GM21717 (cell line): ENCODE measurements around the gene KCTD4.
A peak's percentile ranks its signal among the peaks of the same experiment; 100 is the strongest.
"Not testable (repeated sequence)": the region's sequence is repeated elsewhere in the genome, so short reads cannot be mapped to it uniquely, and the experiment has no call there.

ENCODE experiments used
- ATAC-seq: cut with Tn5 transposase; IDR thresholded peaks from one replicate; pipeline ENCODE4 v1.9.1; 2021; ENCODE audit warnings: mild to moderate bottlenecking, moderate library complexity; ENCODE audit not compliant: unreplicated experiment

Gene KCTD4

DNA sequence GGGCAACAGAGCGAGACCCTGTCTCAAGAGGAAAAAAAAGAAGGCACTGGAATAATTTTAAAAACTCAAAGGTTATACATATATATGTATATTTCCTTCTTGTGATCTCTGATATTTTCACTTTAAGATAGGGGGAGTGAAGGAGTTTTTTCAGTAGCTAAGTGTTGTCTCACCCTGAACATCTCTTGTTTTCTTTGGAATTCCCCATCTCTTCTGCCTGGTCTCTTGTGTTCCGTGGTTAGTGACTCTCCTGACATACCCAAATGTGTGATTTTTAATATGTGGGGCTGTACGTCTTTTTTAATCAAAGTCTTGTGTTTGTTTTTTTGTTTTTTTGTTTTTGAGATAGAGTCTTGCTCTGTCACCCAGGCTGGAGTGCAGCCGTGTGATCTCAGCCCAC is 15.3 kb upstream of the KCTD4 start:
- no peak for ATAC-seq

GRCh38 chr13:45215392-45216077 is 14.7 kb upstream of the KCTD4 start:
- ATAC-seq: no peak

DNA sequence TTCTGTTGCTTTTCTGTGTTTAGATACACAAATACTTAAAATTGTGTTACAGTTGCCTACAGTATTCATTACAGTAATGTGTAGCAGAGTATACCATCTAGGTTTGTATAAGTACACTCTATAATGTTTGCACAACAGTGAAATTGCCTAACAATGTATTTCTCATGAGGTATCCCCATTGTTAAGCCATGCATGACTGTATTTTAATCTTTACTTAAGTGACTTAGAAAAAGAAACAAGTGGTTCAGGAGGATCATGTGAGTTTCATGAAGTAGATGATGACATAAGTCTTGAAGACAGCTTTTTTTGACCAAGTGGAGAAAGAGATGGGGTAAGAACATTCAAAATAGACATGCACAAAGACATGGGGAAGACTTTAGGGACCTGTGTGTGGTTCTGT is 8.4 kb upstream of the KCTD4 start:
- no peak for ATAC-seq

- ATAC-seq: no peak
Measured at GRCh38 chr13:45208132-45208531, 7.3 kb upstream of the KCTD4 start.

DNA sequence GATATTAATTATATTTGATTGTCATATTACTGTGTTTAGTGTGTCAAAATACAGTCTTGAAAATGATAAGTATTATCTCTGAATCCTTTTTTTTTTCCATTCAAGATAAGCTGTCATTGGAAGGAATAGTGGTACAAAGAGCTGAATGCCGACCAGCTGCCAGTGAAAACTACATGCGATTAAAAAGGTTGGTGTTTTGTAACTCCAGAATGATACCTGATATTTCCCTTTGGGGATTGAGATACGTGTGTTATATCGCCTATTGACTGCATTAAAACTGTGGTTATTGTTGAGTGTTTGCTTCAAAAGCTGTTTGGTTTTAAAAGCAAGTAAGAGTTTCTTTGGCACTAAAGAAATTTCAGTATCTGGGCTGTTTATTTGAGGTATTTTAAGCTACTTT is 6.5 kb upstream of the KCTD4 start:
- no peak for ATAC-seq

DNA sequence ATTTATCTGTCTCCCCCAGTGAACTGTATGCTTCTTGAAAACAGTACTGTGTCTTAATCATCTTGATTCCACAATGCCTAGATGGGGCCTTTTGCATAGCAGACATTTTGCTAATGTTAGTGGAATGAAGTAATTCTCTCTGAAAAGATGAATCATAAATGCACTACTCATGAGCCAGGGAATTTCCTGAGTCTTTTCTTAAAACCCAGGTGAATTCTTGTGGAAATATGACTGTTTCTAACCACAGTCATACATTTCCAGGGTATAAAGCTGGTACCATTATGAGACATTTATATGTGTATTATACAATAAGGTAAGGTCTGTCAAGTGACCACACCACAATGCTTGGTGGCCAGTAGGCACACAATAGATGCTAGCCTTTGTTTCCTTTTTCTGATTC is 5.5 kb upstream of the KCTD4 start:
- peak; percentile 58 for ATAC-seq

DNA sequence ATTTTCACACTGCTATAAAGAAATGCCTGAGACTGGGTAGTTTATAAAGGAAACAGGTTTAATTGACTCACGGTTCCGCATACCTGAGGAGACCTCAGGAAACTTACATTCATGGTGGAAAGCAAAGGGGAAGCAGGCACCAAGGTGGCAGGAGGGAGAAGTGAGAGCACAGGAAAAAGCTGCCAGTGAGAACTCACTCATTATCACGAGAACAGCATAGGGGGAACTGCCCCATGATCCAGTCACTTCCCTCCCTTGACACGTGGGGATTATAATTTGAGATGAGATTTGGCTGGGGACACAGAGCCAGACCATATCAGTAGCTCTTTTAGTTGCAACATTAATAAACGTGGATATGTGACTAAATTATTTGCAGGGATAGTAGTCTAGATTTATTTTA is 4.3 kb upstream of the KCTD4 start:
- no peak for ATAC-seq

- ATAC-seq: no peak
Measured at GRCh38 chr13:45199711-45200110, 1.1 kb downstream of the KCTD4 start.

DNA sequence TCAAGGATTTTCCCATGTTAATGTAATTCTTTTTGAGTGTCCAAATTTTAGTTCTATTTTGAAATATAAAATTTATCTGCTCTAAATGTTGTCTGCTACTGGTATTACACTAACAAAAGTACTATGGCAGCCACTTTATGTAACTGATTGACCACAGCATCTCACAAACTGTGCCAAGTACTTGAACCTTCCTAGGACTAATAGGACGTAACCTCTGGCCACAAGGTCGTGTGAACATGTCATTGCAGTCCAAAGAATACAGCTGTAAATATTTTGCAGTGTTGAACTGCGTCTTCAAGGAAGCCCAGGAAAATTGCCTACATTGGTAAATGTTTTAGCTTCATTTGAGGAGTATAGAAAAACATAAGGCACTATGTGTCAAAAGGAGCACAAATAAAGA is 1.9 kb downstream of the KCTD4 start:
- ATAC-seq: no peak

- no peak for ATAC-seq
Measured at GRCh38 chr13:45198041-45198440, 2.8 kb downstream of the KCTD4 start.

GRCh38 chr13:45196622-45197021 is 4.2 kb downstream of the KCTD4 start:
- ATAC-seq: peak; percentile 61

- no peak for ATAC-seq
Measured at GRCh38 chr13:45196096-45196495, 4.7 kb downstream of the KCTD4 start.

DNA sequence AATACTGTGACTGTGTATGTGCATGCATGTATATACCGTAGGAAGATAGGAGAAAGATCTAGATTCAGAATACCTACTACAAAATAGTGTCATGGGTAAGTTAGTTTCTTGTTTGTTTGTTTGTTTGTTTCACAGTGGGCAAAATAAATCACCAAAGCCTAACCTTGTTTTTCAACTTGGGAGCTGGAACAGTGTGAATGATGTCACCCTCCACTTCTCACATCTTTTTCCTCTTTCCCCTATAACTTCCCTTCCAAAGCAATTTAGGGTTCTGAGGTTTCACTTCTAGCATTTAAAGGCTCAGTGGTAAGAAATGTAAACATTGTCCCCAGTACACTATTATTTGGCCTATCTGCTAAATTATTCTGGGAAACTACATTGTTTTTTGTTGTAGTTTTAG is 5.4 kb downstream of the KCTD4 start:
- no peak for ATAC-seq

DNA sequence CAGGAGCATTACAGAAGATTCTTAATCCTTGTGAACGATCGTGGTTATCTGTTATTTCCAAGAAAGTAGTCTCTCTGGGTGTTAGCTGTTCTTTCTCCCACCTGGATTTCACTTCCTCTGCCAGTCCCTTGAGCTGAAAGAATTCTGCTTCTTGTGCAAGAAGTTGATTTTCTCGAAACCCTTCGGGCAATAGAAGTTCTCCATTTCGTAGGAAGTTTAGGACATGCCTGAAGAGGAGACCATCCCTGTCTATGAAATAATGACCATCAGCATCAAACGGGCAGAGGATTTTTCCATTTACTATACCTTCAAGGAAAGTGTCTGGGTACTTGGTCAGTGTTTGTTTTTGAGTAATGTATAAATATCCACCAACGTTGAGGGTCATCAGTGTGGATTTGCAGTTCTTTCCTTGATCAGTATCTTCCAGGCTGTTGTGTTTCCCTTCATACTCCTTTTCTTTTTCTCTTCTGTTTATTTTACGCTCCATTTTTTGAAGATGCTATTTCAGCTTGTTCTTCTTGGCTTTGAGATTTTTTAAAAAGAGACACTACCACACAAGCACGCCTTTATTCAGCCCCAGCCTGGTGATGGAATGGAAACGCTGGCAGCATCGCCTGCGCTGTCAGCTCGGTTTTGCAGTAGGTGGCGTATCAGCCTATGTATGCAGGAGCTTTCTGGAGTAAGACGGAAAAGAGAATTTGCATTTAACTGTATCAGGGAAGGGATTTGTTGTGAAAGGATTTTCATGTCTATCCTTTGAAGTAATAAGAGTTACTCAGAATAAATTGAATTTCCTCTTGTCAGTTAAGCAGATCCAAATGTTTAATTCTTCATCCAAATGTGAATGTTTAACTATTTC is 6.5 kb downstream of the KCTD4 start:
- no peak for ATAC-seq

- ATAC-seq: no peak
Measured at GRCh38 chr13:45191874-45192273, 9.0 kb downstream of the KCTD4 start.

DNA sequence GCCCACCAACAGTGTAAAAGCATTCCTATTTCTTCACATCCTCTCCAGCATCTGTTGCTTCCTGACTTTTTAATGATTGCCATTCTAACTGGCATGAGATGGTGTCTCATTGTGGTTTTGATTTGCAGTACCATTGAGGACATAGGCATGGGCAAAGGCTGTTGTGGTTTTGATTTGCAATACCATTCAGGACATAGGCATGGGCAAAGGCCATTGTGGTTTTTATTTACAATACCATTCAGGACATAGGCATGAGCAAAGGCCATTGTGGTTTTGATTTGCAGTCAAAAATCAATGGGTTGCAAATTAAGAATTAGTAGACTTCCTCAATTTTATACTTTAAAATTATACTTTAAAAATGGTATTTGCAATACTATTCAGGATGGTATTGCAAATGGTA is 11.3 kb downstream of the KCTD4 start:
- ATAC-seq: not testable (repeated sequence)

GRCh38 chr13:45189077-45189476 is 11.8 kb downstream of the KCTD4 start:
- not testable (repeated sequence) for ATAC-seq

DNA sequence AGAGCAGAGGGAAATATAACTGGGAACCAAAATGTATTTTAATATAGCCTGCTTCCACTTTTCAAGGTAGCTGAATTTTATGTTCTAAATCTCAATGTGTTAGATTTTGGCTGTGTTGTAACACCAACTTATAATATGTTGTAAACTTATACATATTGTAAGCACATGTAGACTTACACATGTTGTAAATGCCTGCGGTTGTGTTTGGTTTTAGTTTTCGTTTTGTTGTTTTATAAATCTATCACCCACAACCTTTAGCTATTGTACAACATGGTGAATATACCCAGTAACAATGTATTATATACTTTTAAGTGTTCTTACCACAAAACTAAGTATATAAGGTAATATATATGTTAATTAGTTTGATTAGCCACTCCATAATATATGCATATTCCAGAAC is 15.6 kb downstream of the KCTD4 start:
- ATAC-seq: no peak

GRCh38 chr13:45184693-45185092 is 16.2 kb downstream of the KCTD4 start:
- no peak for ATAC-seq

DNA sequence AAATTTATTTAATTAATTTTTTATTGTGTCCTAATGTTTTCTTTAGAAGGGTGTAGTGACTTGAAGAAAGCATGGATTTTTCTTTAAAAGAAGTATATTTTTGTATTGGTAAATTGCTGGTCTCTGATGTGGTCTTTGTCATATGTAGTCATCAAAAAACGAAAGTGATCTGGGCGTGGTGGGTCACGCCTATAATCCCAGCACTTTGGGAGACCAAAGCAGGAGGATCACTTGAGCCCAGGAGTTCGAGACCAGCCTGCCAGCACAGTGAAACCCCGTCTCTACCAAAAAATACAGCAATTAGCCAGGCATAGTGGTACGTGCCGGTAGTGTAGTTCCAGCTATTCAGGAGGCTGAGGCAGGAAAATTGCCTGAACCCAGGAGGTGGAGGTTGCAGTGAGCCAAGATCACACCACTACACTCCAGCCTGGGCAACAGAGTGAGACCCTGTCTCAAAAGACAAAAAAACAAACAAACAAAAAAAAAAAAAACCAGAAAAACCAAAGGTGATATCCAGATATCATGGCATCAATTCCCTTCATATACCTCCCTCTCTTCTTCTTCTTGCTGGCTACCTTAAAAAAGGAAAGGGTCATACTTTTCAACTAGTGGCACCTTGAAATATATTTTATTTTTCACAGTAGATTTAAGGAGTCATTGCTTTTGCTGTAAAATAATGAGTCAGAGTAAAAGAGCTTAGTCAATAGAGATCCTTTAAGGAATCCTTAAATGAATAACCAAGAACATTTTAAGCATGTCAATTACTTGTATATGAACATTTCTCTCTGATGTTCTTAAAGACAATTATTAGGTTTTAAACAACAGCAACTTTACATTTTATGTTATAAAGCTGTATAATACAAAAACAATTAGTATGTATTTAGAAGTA is 19.9 kb downstream of the KCTD4 start:
- no peak for ATAC-seq

- no peak for ATAC-seq
Measured at GRCh38 chr13:45180303-45180702, 20.5 kb downstream of the KCTD4 start.
